Prostate gland (tissue), 2 donors: ENCODE data around the gene SPINK9. TPM values are rescaled to one million over a fixed set of nuclear protein-coding genes. Genes with fewer than 3 reads are reported as not detected.

Experiments
- DNase-seq: peaks from one replicate; pipeline ENCODE4 v3.0.0-alpha.2; 2019; ENCODE audit warnings: low spot score
- H3K27ac ChIP-seq, 2 donors: fragments of 200-600 bp; sonication (generic); 2 replicates each; pipeline ENCODE4 v1.5.1; 2017 to 2019
- H3K27me3 ChIP-seq: fragments of 200-600 bp; sonication (generic); replicated peaks from 2 replicates; pipeline ENCODE4 v1.5.1; 2019; ENCODE audit not compliant: insufficient read depth
- H3K36me3 ChIP-seq, 2 donors: fragments of 200-600 bp; sonication (generic); 1 replicate in 1 of 2; 2 replicates in 1 of 2; pipeline versions ENCODE4 v1.5.1 to v1.8.1; 2017 to 2019
- H3K4me1 ChIP-seq: fragments of 200-600 bp; sonication (generic); replicated peaks from 2 replicates; pipeline ENCODE4 v1.5.1; 2019
- H3K4me3 ChIP-seq, 2 donors: fragments of 200-600 bp; sonication (generic); 2 replicates each; pipeline ENCODE4 v1.5.1; 2017 to 2019
- H3K9me3 ChIP-seq: fragments of 200-600 bp; sonication (generic); 2 replicates; pipeline ENCODE4 v1.5.1; 2017
- CTCF ChIP-seq, 4 experiments: fragments of 200-600 bp in 2 of 4; fragments of 450-650 bp in 2 of 4; sonication (generic) in 2 of 4; IDR thresholded peaks; 1 replicate in 3 of 4; 2 replicates in 1 of 4; pipeline ENCODE4 v1.5.1; 2016 to 2019; ENCODE audit warnings: antibody characterized with exemption in 4 of 4, mild to moderate bottlenecking in 2 of 4, moderate library complexity in 2 of 4
- POLR2A ChIP-seq: fragments of 450-650 bp; IDR thresholded peaks from one replicate; pipeline ENCODE4 v1.6.1; 2016; ENCODE audit warnings: antibody characterized with exemption, mild to moderate bottlenecking
- POLR2AphosphoS5 ChIP-seq: sonication (generic); formaldehyde crosslinking; IDR thresholded peaks from one replicate; pipeline ENCODE4 v1.6.1; 2017; ENCODE audit warnings: antibody characterized with exemption
- WGBS: methylation state at CpG from one replicate; pipeline ENCODE4 v1.1.5; 2018; 5-methylcytosine and 5-hydroxymethylcytosine counted together
- intact Hi-C: fragments of 100-400 bp; cut with DNase I; formaldehyde crosslinking; loops from one replicate; pipeline ENCODE4 v1.14.2; 2022
- total RNA-seq, 2 donors: library from RNA; depleted of rRNA; stranded (reverse); fragments of >200 nt; gene quantifications; one replicate each; pipeline ENCODE4 v1.1.0, GENCODE V29; 2016

The SPINK9 gene
- total RNA-seq, 2 donors from 2014 or later: not detected

DNA sequence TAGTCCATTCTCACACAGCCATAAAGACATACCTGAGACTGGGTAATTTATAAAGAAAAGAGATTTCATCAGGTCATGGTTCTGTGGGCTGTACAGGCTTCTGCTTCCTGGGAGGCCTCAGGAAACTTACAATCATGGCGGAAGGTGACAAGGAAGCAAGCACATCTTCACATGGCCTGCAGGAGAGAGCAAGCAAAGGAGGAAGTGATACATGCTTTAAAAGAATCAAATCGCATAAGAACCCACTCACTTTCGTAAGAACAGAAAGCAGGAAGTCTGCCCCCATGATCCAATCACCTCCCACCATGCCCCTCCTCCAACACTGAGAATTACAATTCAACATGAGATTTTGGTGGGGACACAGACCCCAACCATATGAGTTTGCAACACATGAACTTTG lies 43.3 kb downstream of the SPINK9 start:
- H3K9me3 ChIP-seq: no peaks in the 10 kb centered on the region
- H3K4me3 ChIP-seq: no peak overlapping the region
- DNase-seq: no peak
- H3K4me1 ChIP-seq: peaks cover 3% of the 10 kb centered on the region
- TF ChIP-seq POLR2A (no peak), CTCF (IDR thresholded peaks at IDR 0.05) (no peak), POLR2AphosphoS5 (no peak)
- H3K36me3 ChIP-seq: no peaks in the 10 kb centered on the region
- intact Hi-C loops: loop anchor here (10.0 kb wide), 1 partner anchor 194 kb away; no protein-coding TSS in a partner anchor
- 89% methylated on average over 3 of the region's 3 CpGs for WGBS
- H3K27ac ChIP-seq: no peak overlapping the region
- H3K27me3 ChIP-seq: no peaks in the 10 kb centered on the region

- Histone ChIP-seq H3K27ac (peak overlapping the region; percentile 16 to 20), H3K36me3 (no peaks in the 10 kb centered on the region), H3K4me3 (no peak overlapping the region), H3K27me3 (no peaks in the 10 kb centered on the region), H3K4me1 (peaks cover 3% of the 10 kb centered on the region), H3K9me3 (no peaks in the 10 kb centered on the region)
- no peak for TF ChIP-seq CTCF (IDR thresholded peaks at IDR 0.05)
- TF ChIP-seq POLR2A: no peak
- peak; percentile 74 for TF ChIP-seq POLR2AphosphoS5
- intact Hi-C loops: loop anchor here (10.0 kb wide), 1 partner anchor 195 kb away; no protein-coding TSS in a partner anchor
- no peak for DNase-seq
Measured at GRCh38 chr5:148379340-148379739, 44.0 kb downstream of the SPINK9 start.

- Histone ChIP-seq H3K4me3 (no peak overlapping the region), H3K27ac (no peak overlapping the region), H3K9me3 (no peaks in the 10 kb centered on the region), H3K27me3 (no peaks in the 10 kb centered on the region), H3K36me3 (no peaks in the 10 kb centered on the region), H3K4me1 (peaks cover 21% of the 10 kb centered on the region)
- intact Hi-C loops: no loop called here
- DNase-seq: no peak
- no peak for TF ChIP-seq CTCF (IDR thresholded peaks at IDR 0.05)
- no peak for TF ChIP-seq POLR2A
- TF ChIP-seq POLR2AphosphoS5: no peak
- 96% methylated on average over 3 of the region's 3 CpGs for WGBS
Measured at GRCh38 chr5:148381906-148382305, 46.5 kb downstream of the SPINK9 start.

DNA sequence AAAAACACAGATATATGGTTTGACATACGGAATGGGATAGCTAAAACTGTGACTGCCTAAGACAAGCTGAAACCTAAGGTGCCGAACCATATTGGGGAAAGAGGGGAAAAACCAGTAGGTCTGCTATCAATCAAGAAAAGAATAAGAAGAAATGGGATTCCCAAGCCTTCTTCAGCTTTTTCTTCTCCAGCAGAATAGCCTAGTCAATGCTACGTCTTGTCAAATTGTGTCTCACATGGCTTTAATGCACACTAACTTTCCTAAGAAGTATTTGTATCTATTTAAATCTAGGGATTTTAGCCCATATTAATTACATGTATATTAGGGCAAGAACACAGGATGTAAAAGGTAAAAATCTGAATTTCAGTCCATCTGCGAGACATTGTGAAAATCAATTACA lies 47.6 kb downstream of the SPINK9 start:
- Histone ChIP-seq H3K27ac (peak overlapping the region; percentile 75 to 90), H3K4me3 (peak overlapping the region; percentile 59 to 90), H3K36me3 (no peaks in the 10 kb centered on the region), H3K9me3 (no peaks in the 10 kb centered on the region), H3K27me3 (no peaks in the 10 kb centered on the region), H3K4me1 (peaks cover 23% of the 10 kb centered on the region)
- 25% methylated on average over 4 of the region's 4 CpGs for WGBS
- DNase-seq: no peak
- intact Hi-C loops: no loop called here
- TF ChIP-seq CTCF (IDR thresholded peaks at IDR 0.05) (no peak), POLR2AphosphoS5 (no peak), POLR2A (no peak)

DNA sequence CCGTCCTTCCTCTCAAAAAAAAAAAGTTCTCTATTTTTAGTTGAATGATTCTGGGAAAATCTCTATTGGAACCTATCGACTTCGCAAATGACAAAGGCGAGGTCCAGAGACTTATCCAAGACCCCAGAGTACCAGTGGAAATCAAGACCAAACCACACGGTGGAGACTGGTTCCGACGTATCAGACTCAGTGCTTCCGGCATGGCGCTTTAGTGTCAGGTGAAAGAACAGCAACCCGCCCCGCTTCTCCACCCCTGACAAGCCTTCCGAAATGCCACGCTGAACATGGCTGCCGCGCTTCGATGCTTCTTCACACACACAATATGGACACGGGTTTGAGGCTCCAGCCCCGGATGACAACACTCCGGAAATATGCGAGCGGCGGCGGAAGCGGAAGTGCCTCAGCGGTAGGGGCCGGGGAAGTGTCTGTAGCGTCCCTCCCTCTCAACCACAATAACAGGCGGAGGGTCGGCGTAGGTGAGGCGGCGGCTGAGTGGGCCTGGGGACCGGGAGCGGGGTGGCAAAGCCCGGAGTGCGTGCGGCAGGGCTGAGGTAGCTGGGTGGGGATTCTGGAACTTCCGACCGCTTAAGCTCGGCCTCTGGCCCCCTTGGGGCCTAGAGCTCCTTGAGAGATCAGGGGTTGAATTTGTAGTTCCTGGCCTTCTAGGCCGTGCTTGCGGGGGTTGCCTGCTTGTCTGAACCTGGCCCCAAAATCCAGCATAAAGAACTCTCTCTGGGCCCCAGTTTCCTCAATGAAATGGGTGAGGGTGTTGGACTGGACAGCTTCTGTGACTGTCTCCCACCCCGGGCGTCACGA lies 48.4 kb downstream of the SPINK9 start, which contains the start of gene FBXO38:
FBXO38 (plus strand) TSS at position 395 of the 816 bp plus-strand sequence. CDS start 10,819 bp downstream, outside the sequence.
- TF ChIP-seq CTCF (IDR thresholded peaks at IDR 0.05) (peak in 3 of 4 experiments; percentile 19 to 44 (median 35)), POLR2A (peak; percentile 77), POLR2AphosphoS5 (peak; percentile 98)
- H3K36me3 ChIP-seq: no peaks in the 10 kb centered on the region
- intact Hi-C loops: no loop called here
- H3K27ac ChIP-seq: peak within 1 kb of the TSS; percentile 75 to 90
- H3K4me3 ChIP-seq: peak within 1 kb of the TSS; percentile 59 to 90
- H3K4me1 ChIP-seq: peaks cover 23% of the 10 kb centered on the region
- no peaks in the 10 kb centered on the region for H3K9me3 ChIP-seq
- peak; percentile 97 for DNase-seq
- under 1% methylated on average over 45 of the region's 45 CpGs for WGBS
- no peaks in the 10 kb centered on the region for H3K27me3 ChIP-seq
